H9 (cell line): ENCODE measurements around the gene LTF. TPM values are rescaled to one million over a fixed set of nuclear protein-coding genes. Genes with fewer than 3 reads are reported as not detected.
A peak's percentile ranks its signal among the peaks of the same experiment; 100 is the strongest.

Experiments
- DNase-seq: peaks from one replicate; pipeline ENCODE4 v3.0.0-alpha.2; 2017
- H2AFZ ChIP-seq: one replicate; pipeline ENCODE4 v1.6.1; 2013; ENCODE audit warnings: mild to moderate bottlenecking, low read length, control low read depth, moderate library complexity
- H2AK5ac ChIP-seq: 2 replicates; pipeline ENCODE4 v1.6.1; 2013; ENCODE audit warnings: low read length, control low read depth, mixed read lengths; ENCODE audit not compliant: insufficient read length
- H2BK120ac ChIP-seq: one replicate; pipeline ENCODE4 v1.6.1; 2013; ENCODE audit warnings: low read depth, mild to moderate bottlenecking, low read length, control low read depth, inconsistent platforms; ENCODE audit not compliant: poor library complexity, severe bottlenecking
- H2BK12ac ChIP-seq: 2 replicates; pipeline ENCODE4 v1.6.1; 2013; ENCODE audit warnings: low read length, control low read depth, mixed read lengths, low read depth; ENCODE audit not compliant: insufficient read length
- H2BK15ac ChIP-seq: 2 replicates; pipeline ENCODE4 v1.6.1; 2013; ENCODE audit warnings: low read depth, low read length, control low read depth
- H2BK20ac ChIP-seq: one replicate; pipeline ENCODE4 v1.6.1; 2013; ENCODE audit warnings: low read depth, mild to moderate bottlenecking, low read length, control low read depth, inconsistent platforms; ENCODE audit not compliant: poor library complexity, severe bottlenecking
- H2BK5ac ChIP-seq: 2 replicates; pipeline ENCODE4 v1.6.1; 2013; ENCODE audit warnings: low read length, control low read depth, mixed read lengths; ENCODE audit not compliant: insufficient read length
- H3K14ac ChIP-seq: 2 replicates; pipeline ENCODE4 v1.6.1; 2013; ENCODE audit warnings: low read length, control low read depth; ENCODE audit not compliant: insufficient read depth
- H3K18ac ChIP-seq: 2 replicates; pipeline ENCODE4 v1.6.1; 2013; ENCODE audit warnings: low read depth, mild to moderate bottlenecking, mixed read lengths, low read length, control low read depth; ENCODE audit not compliant: insufficient read length
- H3K23ac ChIP-seq: 2 replicates; pipeline ENCODE4 v1.6.1; 2013; ENCODE audit warnings: low read length, control low read depth, mixed read lengths, low read depth; ENCODE audit not compliant: insufficient read length
- H3K23me2 ChIP-seq: 2 replicates; pipeline ENCODE4 v1.6.1; 2013; ENCODE audit warnings: low read depth, mild to moderate bottlenecking, mixed read lengths, low read length, control low read depth; ENCODE audit not compliant: insufficient read length, poor library complexity, severe bottlenecking
- H3K27ac ChIP-seq: 2 replicates; pipeline ENCODE4 v1.5.1; 2013; ENCODE audit warnings: low read length, control low read depth, mixed read lengths, low read depth; ENCODE audit not compliant: insufficient read length
- H3K27me3 ChIP-seq: 2 replicates; pipeline ENCODE4 v1.6.1; 2013; ENCODE audit warnings: low read length, control low read depth, inconsistent platforms; ENCODE audit not compliant: insufficient read depth
- H3K4ac ChIP-seq: 2 replicates; pipeline ENCODE4 v1.6.1; 2013; ENCODE audit warnings: low read depth, mild to moderate bottlenecking, control low read depth, inconsistent platforms, low read length, moderate library complexity
- H3K4me1 ChIP-seq: 2 replicates; pipeline ENCODE4 v1.6.1; 2013; ENCODE audit warnings: low read length, control low read depth, inconsistent platforms; ENCODE audit not compliant: insufficient read depth
- H3K4me2 ChIP-seq: 2 replicates; pipeline ENCODE4 v1.6.1; 2013; ENCODE audit warnings: low read length, control low read depth, mixed read lengths; ENCODE audit not compliant: insufficient read length, insufficient read depth
- H3K56ac ChIP-seq: 2 replicates; pipeline ENCODE4 v1.6.1; 2013; ENCODE audit warnings: low read depth, mild to moderate bottlenecking, mixed read lengths, low read length, control low read depth; ENCODE audit not compliant: insufficient read length
- H3K79me1 ChIP-seq: 2 replicates; pipeline ENCODE4 v1.6.1; 2013; ENCODE audit warnings: low read depth, mild to moderate bottlenecking, moderate library complexity, low read length, control low read depth, inconsistent platforms; ENCODE audit not compliant: insufficient read depth, poor library complexity, severe bottlenecking
- H3K79me2 ChIP-seq: 2 replicates; pipeline ENCODE4 v1.6.1; 2013; ENCODE audit warnings: low read length, control low read depth, inconsistent platforms; ENCODE audit not compliant: insufficient read depth
- H3K9ac ChIP-seq: 2 replicates; pipeline ENCODE4 v1.6.1; 2013; ENCODE audit warnings: low read length, control low read depth, mixed read lengths; ENCODE audit not compliant: insufficient read length; ENCODE audit errors: extremely low read depth
- H3K9me3 ChIP-seq: one replicate; pipeline ENCODE4 v1.6.1; 2013; ENCODE audit warnings: low read depth, low read length, inconsistent platforms; ENCODE audit not compliant: control insufficient read depth
- H3T11ph ChIP-seq: one replicate; pipeline ENCODE4 v1.6.1; 2013; ENCODE audit warnings: mild to moderate bottlenecking, low read length, control low read depth, inconsistent platforms
- H4K20me1 ChIP-seq: one replicate; pipeline ENCODE4 v1.6.1; 2013; ENCODE audit not compliant: control insufficient read depth, insufficient read length, insufficient read depth
- H4K5ac ChIP-seq: 2 replicates; pipeline ENCODE4 v1.6.1; 2013; ENCODE audit warnings: low read depth, mild to moderate bottlenecking, mixed read lengths, low read length, control low read depth; ENCODE audit not compliant: insufficient read length
- H4K8ac ChIP-seq: replicated peaks from 2 replicates; pipeline ENCODE4 v1.6.1; 2013; ENCODE audit warnings: low read length, control low read depth, mixed read lengths, low read depth; ENCODE audit not compliant: insufficient read length
- H4K91ac ChIP-seq: 2 replicates; pipeline ENCODE4 v1.6.1; 2013; ENCODE audit warnings: low read depth, mild to moderate bottlenecking, moderate library complexity, mixed read lengths, low read length, control low read depth; ENCODE audit not compliant: insufficient read length
- H3K27ac Mint-ChIP-seq, 3 experiments: 2 replicates in 2 of 3; 3 replicates in 1 of 3; pipeline ENCODE4 v1.8.0; 2020 to 2021; ENCODE audit warnings: mixed read lengths in 3 of 3, mild to moderate bottlenecking in 1 of 3, moderate library complexity in 1 of 3
- H3K27me3 Mint-ChIP-seq: 2 replicates; pipeline ENCODE4 v1.8.0; 2021; ENCODE audit warnings: low read depth, mild to moderate bottlenecking, moderate library complexity, mixed read lengths
- H3K36me3 Mint-ChIP-seq, 3 experiments: 2 replicates in 2 of 3; 3 replicates in 1 of 3; pipeline ENCODE4 v1.8.0; 2020 to 2021; ENCODE audit warnings: low read depth in 3 of 3, mixed read lengths in 3 of 3; ENCODE audit not compliant: insufficient read depth in 1 of 3
- H3K4me1 Mint-ChIP-seq, 2 experiments: 2 replicates each; pipeline ENCODE4 v1.8.0; 2020; ENCODE audit warnings: mixed read lengths in 2 of 2
- H3K4me3 Mint-ChIP-seq, 2 experiments: 2 replicates in 1 of 2; 3 replicates in 1 of 2; pipeline ENCODE4 v1.8.0; 2020 to 2021; ENCODE audit warnings: mild to moderate bottlenecking in 2 of 2, mixed read lengths in 2 of 2, moderate library complexity in 1 of 2
- H3K9me3 Mint-ChIP-seq, 2 experiments: 2 replicates in 1 of 2; 3 replicates in 1 of 2; pipeline ENCODE4 v1.8.0; 2020; ENCODE audit warnings: mild to moderate bottlenecking in 2 of 2, mixed read lengths in 2 of 2, moderate library complexity in 1 of 2
- CTCF ChIP-seq: fragments of 200-600 bp; sonication (generic); conservative IDR thresholded peaks from 3 replicates; pipeline ENCODE4 v1.8.0; 2021; ENCODE audit warnings: antibody characterized with exemption, mild to moderate bottlenecking
- WGBS: extraction: QIAGEN DNeasy Blood & Tissue Kit; methylation state at CpG from one replicate; pipeline ENCODE4 v1.1.7; 2013; ENCODE audit warnings: missing lambda C conversion rate, low lambda C conversion rate, mixed read lengths; ENCODE audit not compliant: insufficient read length; ENCODE audit errors: extremely low coverage; 5-methylcytosine and 5-hydroxymethylcytosine counted together
- total RNA-seq: library from RNA; stranded (reverse); gene quantifications from 2 replicates; pipeline ENCODE4 v1.2.1, GENCODE V29; 2021

The LTF gene
- total RNA-seq, 1 experiment from 2014 or later = not detected

DNA sequence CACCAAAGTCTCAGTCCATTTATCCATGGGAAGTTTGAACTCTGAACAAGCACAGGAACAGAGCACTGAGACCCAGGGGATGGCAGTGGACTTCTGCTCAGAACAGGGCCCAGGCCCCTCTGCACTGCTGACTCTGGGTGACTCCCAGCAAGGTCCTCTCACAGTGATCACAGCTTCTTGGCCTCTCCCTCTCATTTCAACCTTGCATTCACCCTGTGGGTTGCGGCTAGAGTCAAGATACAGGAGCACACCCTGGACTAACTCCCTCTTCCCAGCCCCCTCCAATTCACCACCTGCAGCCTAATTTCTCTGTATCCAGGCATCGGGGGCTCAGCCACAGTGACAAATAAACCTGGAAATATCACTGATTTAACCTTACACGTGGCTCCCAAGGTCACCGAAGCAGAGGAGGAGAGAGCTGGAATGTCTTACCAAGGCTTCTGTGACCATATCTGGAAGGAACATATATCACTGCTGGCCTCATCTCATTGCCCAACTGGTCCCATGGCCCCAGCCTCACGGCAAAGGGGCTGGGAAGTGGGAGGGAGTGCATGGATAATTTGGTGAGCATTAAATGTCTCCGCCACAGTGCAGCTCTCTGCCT lies 34.3 kb upstream of the LTF start:
- Histone ChIP-seq H2AK5ac (no peak overlapping the region), H4K20me1 (no peaks in the 10 kb centered on the region), H3K79me1 (no peaks in the 10 kb centered on the region), H3K4me2 (no peak overlapping the region), H2BK20ac (no peak overlapping the region), H3K23ac (no peak overlapping the region), H4K5ac (no peak overlapping the region), H4K8ac (no peak overlapping the region), H3T11ph (no peak overlapping the region), H3K9me3 (no peaks in the 10 kb centered on the region), H2BK12ac (no peak overlapping the region), H3K56ac (no peak overlapping the region), H3K27me3 (no peaks in the 10 kb centered on the region), H3K4ac (no peak overlapping the region), H2BK5ac (no peak overlapping the region), H2AFZ (no peak overlapping the region), H3K18ac (no peak overlapping the region), H3K27ac (no peak overlapping the region), H2BK120ac (no peak overlapping the region), H3K9ac (no peak overlapping the region), H3K23me2 (no peaks in the 10 kb centered on the region), H3K79me2 (no peaks in the 10 kb centered on the region), H2BK15ac (no peak overlapping the region), H3K4me1 (no peaks in the 10 kb centered on the region; the same call in 1 of the 2 replicates), H3K14ac (no peak overlapping the region), H4K91ac (no peak overlapping the region)
- Mint-ChIP-seq H3K36me3 (peaks cover 0 to 5% (median 2%) of the 10 kb centered on the region in 3 experiments; a peak in 4 of 7 replicates), H3K27me3 (peaks cover 3% of the 10 kb centered on the region; the same call in 1 of the 2 replicates), H3K4me1 (peaks cover 25 to 32% of the 10 kb centered on the region in 2 experiments), H3K27ac (no peak overlapping the region; a peak in 1 of 7 replicates), H3K4me3 (peak overlapping the region in 1 of 2 experiments; percentile 23; a peak in 1 of 5 replicates), H3K9me3 (peaks cover 4% of the 10 kb centered on the region in 2 experiments)
- no peak for TF ChIP-seq CTCF
- WGBS = no CpG with 5 or more reads among the region's 6 CpGs
- DNase-seq = no peak
